Measurements from ENCODE around the gene G0S2.

The G0S2 gene

GRCh38 chr1:209633335-209633997, 41.7 kb upstream of the G0S2 start:
- H3K9ac ChIP-seq (ENCODE audit: low read depth in 1 of 2, low read length in 2 of 2): no peak overlapping the region
- H3K27ac ChIP-seq (ENCODE audit: low read depth in 2 of 2, low read length in 2 of 2): no peak overlapping the region
- H3K9me3 ChIP-seq (ENCODE audit: control insufficient read depth in 2 of 2, low read length in 2 of 2): no peaks in the 10 kb centered on the region
- peaks cover 26 to 40% of the 10 kb centered on the region in 2 donors for H3K36me3 ChIP-seq (ENCODE audit: control insufficient read depth in 2 of 2, insufficient read depth in 2 of 2, low read length in 2 of 2)
- no peak overlapping the region for H3K4me3 ChIP-seq (ENCODE audit: low read length in 2 of 2)
- H3K27me3 ChIP-seq (ENCODE audit: control insufficient read depth in 2 of 2, insufficient read depth in 2 of 2, low read length in 2 of 2): no peaks in the 10 kb centered on the region
- H3K4me1 ChIP-seq (ENCODE audit: control insufficient read depth in 2 of 2, insufficient read depth in 2 of 2, low read length in 2 of 2): no peaks in the 10 kb centered on the region

- Histone ChIP-seq H3K4me3 (ENCODE audit: low read length in 2 of 2) (no peak overlapping the region), H3K9me3 (ENCODE audit: control insufficient read depth in 2 of 2, low read length in 2 of 2) (no peaks in the 10 kb centered on the region), H3K27me3 (ENCODE audit: control insufficient read depth in 2 of 2, insufficient read depth in 2 of 2, low read length in 2 of 2) (no peaks in the 10 kb centered on the region), H3K36me3 (ENCODE audit: control insufficient read depth in 2 of 2, insufficient read depth in 2 of 2, low read length in 2 of 2) (peaks cover 26 to 37% of the 10 kb centered on the region in 2 donors), H3K27ac (ENCODE audit: low read depth in 2 of 2, low read length in 2 of 2) (no peak overlapping the region), H3K9ac (ENCODE audit: low read depth in 1 of 2, low read length in 2 of 2) (no peak overlapping the region), H3K4me1 (ENCODE audit: control insufficient read depth in 2 of 2, insufficient read depth in 2 of 2, low read length in 2 of 2) (no peaks in the 10 kb centered on the region)
These were observed 41.0 kb upstream of the G0S2 start for GRCh38 chr1:209634005-209634737.

DNA sequence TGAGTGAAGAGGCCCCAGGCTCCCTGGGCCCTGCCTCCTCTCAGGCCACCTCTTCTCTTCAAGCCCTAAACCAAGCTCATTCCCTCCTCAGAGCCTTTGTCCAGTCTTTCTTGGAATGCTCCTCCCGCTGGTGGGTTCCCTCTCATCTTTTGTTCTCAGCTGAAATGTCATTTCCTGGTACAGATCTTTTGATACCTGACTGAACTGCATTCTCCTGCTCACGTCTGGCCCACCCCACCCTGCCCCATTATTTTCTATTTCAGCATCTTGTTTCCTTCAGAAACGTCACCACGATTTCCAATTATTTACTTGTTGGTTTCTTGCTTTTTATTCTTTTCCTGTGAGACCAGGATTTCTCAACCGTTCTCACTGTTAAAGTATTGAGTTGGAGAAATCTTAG, 39.4 kb upstream of the G0S2 start:
- H3K27ac ChIP-seq (ENCODE audit: low read depth in 2 of 2, low read length in 2 of 2): no peak overlapping the region
- H3K4me1 ChIP-seq (ENCODE audit: control insufficient read depth in 2 of 2, insufficient read depth in 2 of 2, low read length in 2 of 2): no peaks in the 10 kb centered on the region
- H3K9ac ChIP-seq (ENCODE audit: low read depth in 1 of 2, low read length in 2 of 2): no peak overlapping the region
- no peak overlapping the region for H3K4me3 ChIP-seq (ENCODE audit: low read length in 2 of 2)
- peaks cover 26 to 30% of the 10 kb centered on the region in 2 donors for H3K36me3 ChIP-seq (ENCODE audit: control insufficient read depth in 2 of 2, insufficient read depth in 2 of 2, low read length in 2 of 2)
- H3K27me3 ChIP-seq (ENCODE audit: control insufficient read depth in 2 of 2, insufficient read depth in 2 of 2, low read length in 2 of 2): no peaks in the 10 kb centered on the region
- no peaks in the 10 kb centered on the region for H3K9me3 ChIP-seq (ENCODE audit: control insufficient read depth in 2 of 2, low read length in 2 of 2)

DNA sequence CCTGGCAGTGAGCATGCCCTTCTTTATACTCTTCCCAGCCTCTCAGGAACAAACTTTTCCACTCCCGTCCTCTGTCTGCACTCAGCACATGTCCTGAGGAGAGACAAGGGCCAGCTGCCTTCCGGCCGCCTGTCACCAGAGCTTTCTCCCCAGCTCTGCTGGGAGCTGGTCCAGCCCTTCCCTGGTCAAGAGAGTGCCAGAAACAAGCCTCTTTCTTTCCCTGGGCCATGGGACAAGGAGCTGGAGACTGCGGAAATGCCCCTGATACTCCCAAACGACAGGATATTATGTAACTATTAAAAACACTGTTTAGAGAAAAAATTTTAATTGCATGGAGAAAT, 33.4 kb upstream of the G0S2 start:
- H3K36me3 ChIP-seq (ENCODE audit: control insufficient read depth in 2 of 2, insufficient read depth in 2 of 2, low read length in 2 of 2): peaks cover 10 to 16% of the 10 kb centered on the region in 2 donors
- H3K4me1 ChIP-seq (ENCODE audit: control insufficient read depth in 2 of 2, insufficient read depth in 2 of 2, low read length in 2 of 2): peaks cover 24 to 34% of the 10 kb centered on the region in 2 donors
- peak overlapping the region; percentile 18 to 29 for H3K27ac ChIP-seq (ENCODE audit: low read depth in 2 of 2, low read length in 2 of 2)
- H3K4me3 ChIP-seq (ENCODE audit: low read length in 2 of 2): no peak overlapping the region
- no peak overlapping the region for H3K9ac ChIP-seq (ENCODE audit: low read depth in 1 of 2, low read length in 2 of 2)
- no peaks in the 10 kb centered on the region for H3K9me3 ChIP-seq (ENCODE audit: control insufficient read depth in 2 of 2, low read length in 2 of 2)
- no peaks in the 10 kb centered on the region for H3K27me3 ChIP-seq (ENCODE audit: control insufficient read depth in 2 of 2, insufficient read depth in 2 of 2, low read length in 2 of 2)

DNA sequence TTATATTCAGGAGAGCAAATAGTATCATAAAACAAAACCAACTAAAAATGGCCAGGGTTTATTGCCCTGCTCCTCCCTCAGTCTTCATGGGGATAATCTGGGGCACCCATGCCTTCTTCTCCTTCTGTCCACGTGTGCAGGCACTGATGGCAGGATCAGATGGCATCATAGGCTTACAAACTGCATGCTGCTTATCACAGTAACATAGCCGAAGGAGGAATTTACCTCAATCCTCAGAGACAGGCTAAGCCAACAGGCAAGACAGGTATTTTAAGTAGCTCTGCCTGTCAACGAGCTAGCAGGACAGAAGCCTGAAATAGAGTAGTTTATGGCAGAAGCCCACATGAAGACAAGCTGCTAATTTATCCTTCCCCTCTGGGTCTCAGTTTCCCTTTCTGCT, 32.4 kb upstream of the G0S2 start:
- peaks cover 24 to 43% of the 10 kb centered on the region in 2 donors for H3K4me1 ChIP-seq (ENCODE audit: control insufficient read depth in 2 of 2, insufficient read depth in 2 of 2, low read length in 2 of 2)
- peaks cover 12 to 13% of the 10 kb centered on the region in 2 donors for H3K36me3 ChIP-seq (ENCODE audit: control insufficient read depth in 2 of 2, insufficient read depth in 2 of 2, low read length in 2 of 2)
- H3K4me3 ChIP-seq (ENCODE audit: low read length in 2 of 2): no peak overlapping the region
- no peaks in the 10 kb centered on the region for H3K9me3 ChIP-seq (ENCODE audit: control insufficient read depth in 2 of 2, low read length in 2 of 2)
- peak overlapping the region in 1 of 2 donors; percentile 32 for H3K9ac ChIP-seq (ENCODE audit: low read depth in 1 of 2, low read length in 2 of 2)
- H3K27ac ChIP-seq (ENCODE audit: low read depth in 2 of 2, low read length in 2 of 2): peak overlapping the region; percentile 32 to 65
- no peaks in the 10 kb centered on the region for H3K27me3 ChIP-seq (ENCODE audit: control insufficient read depth in 2 of 2, insufficient read depth in 2 of 2, low read length in 2 of 2)

- H3K27ac ChIP-seq (ENCODE audit: low read depth in 2 of 2, low read length in 2 of 2): peak overlapping the region; percentile 32 to 65
- H3K36me3 ChIP-seq (ENCODE audit: control insufficient read depth in 2 of 2, insufficient read depth in 2 of 2, low read length in 2 of 2): peaks cover 6 to 7% of the 10 kb centered on the region in 2 donors
These were observed 31.8 kb upstream of the G0S2 start for GRCh38 chr1:209643285-209644020.

GRCh38 chr1:209645574-209646452, 29.4 kb upstream of the G0S2 start:
- peaks cover 6% of the 10 kb centered on the region in 2 donors for H3K36me3 ChIP-seq (ENCODE audit: control insufficient read depth in 2 of 2, insufficient read depth in 2 of 2, low read length in 2 of 2)
- H3K27me3 ChIP-seq (ENCODE audit: control insufficient read depth in 2 of 2, insufficient read depth in 2 of 2, low read length in 2 of 2): no peaks in the 10 kb centered on the region
- H3K4me1 ChIP-seq (ENCODE audit: control insufficient read depth in 2 of 2, insufficient read depth in 2 of 2, low read length in 2 of 2): peaks cover 39 to 72% of the 10 kb centered on the region in 2 donors
- no peak overlapping the region for H3K9ac ChIP-seq (ENCODE audit: low read depth in 1 of 2, low read length in 2 of 2)
- no peaks in the 10 kb centered on the region for H3K9me3 ChIP-seq (ENCODE audit: control insufficient read depth in 2 of 2, low read length in 2 of 2)
- no peak overlapping the region for H3K27ac ChIP-seq (ENCODE audit: low read depth in 2 of 2, low read length in 2 of 2)
- H3K4me3 ChIP-seq (ENCODE audit: low read length in 2 of 2): no peak overlapping the region

More at GRCh38 chr1:209643285-209644020, 31.8 kb upstream of the G0S2 start:
- Histone ChIP-seq H3K4me1 (ENCODE audit: control insufficient read depth in 2 of 2, insufficient read depth in 2 of 2, low read length in 2 of 2) (peaks cover 24 to 50% of the 10 kb centered on the region in 2 donors), H3K9me3 (ENCODE audit: control insufficient read depth in 2 of 2, low read length in 2 of 2) (no peaks in the 10 kb centered on the region), H3K9ac (ENCODE audit: low read depth in 1 of 2, low read length in 2 of 2) (peak overlapping the region; percentile 26 to 32), H3K4me3 (ENCODE audit: low read length in 2 of 2) (no peak overlapping the region), H3K27me3 (ENCODE audit: control insufficient read depth in 2 of 2, insufficient read depth in 2 of 2, low read length in 2 of 2) (no peaks in the 10 kb centered on the region)

- H3K4me3 ChIP-seq (ENCODE audit: low read length in 2 of 2): no peak overlapping the region
- no peak overlapping the region for H3K9ac ChIP-seq (ENCODE audit: low read depth in 1 of 2, low read length in 2 of 2)
- no peaks in the 10 kb centered on the region for H3K9me3 ChIP-seq (ENCODE audit: control insufficient read depth in 2 of 2, low read length in 2 of 2)
- H3K4me1 ChIP-seq (ENCODE audit: control insufficient read depth in 2 of 2, insufficient read depth in 2 of 2, low read length in 2 of 2): peaks cover 39 to 74% of the 10 kb centered on the region in 2 donors
- no peak overlapping the region for H3K27ac ChIP-seq (ENCODE audit: low read depth in 2 of 2, low read length in 2 of 2)
- no peaks in the 10 kb centered on the region for H3K27me3 ChIP-seq (ENCODE audit: control insufficient read depth in 2 of 2, insufficient read depth in 2 of 2, low read length in 2 of 2)
- H3K36me3 ChIP-seq (ENCODE audit: control insufficient read depth in 2 of 2, insufficient read depth in 2 of 2, low read length in 2 of 2): peaks cover 6% of the 10 kb centered on the region in 2 donors
These were observed 28.7 kb upstream of the G0S2 start for GRCh38 chr1:209646558-209646957.

- Histone ChIP-seq H3K4me3 (ENCODE audit: low read length in 2 of 2) (no peak overlapping the region), H3K36me3 (ENCODE audit: control insufficient read depth in 2 of 2, insufficient read depth in 2 of 2, low read length in 2 of 2) (peaks cover 6% of the 10 kb centered on the region in 2 donors), H3K27me3 (ENCODE audit: control insufficient read depth in 2 of 2, insufficient read depth in 2 of 2, low read length in 2 of 2) (no peaks in the 10 kb centered on the region), H3K27ac (ENCODE audit: low read depth in 2 of 2, low read length in 2 of 2) (no peak overlapping the region), H3K9me3 (ENCODE audit: control insufficient read depth in 2 of 2, low read length in 2 of 2) (no peaks in the 10 kb centered on the region), H3K9ac (ENCODE audit: low read depth in 1 of 2, low read length in 2 of 2) (no peak overlapping the region), H3K4me1 (ENCODE audit: control insufficient read depth in 2 of 2, insufficient read depth in 2 of 2, low read length in 2 of 2) (peaks cover 35 to 74% of the 10 kb centered on the region in 2 donors)
These were observed 28.1 kb upstream of the G0S2 start for GRCh38 chr1:209647156-209647555.
